Activated CD4-positive, CD25-positive, alpha-beta regulatory T cell treated with anti-CD3 and anti-CD28 coated beads, Interleukin-2, amount 50 U/mL, for 72 hours (primary cell): ENCODE results near the gene FAM221B.

Experiments
- DNase-seq: peaks from one replicate; pipeline ENCODE4 v3.0.0; 2021

FAM221B gene

GRCh38 chr9:35790025-35790384 lies 38.5 kb downstream of the FAM221B start:
- DNase-seq = no peak

- DNase-seq = no peak
Measured at GRCh38 chr9:35789541-35789940, 39.0 kb downstream of the FAM221B start.

GRCh38 chr9:35783418-35783817 lies 45.1 kb downstream of the FAM221B start:
- DNase-seq = no peak

GRCh38 chr9:35781066-35781465 lies 47.5 kb downstream of the FAM221B start:
- no peak for DNase-seq

- no peak for DNase-seq
Measured at GRCh38 chr9:35778496-35778895, 50.0 kb downstream of the FAM221B start.

GRCh38 chr9:35776018-35776417 lies 52.5 kb downstream of the FAM221B start:
- DNase-seq = no peak

GRCh38 chr9:35774907-35775635 lies 53.5 kb downstream of the FAM221B start:
- DNase-seq = no peak

- no peak for DNase-seq
Measured at GRCh38 chr9:35771943-35772342, 56.6 kb downstream of the FAM221B start.

- DNase-seq = no peak
Measured at GRCh38 chr9:35771534-35771933, 57.0 kb downstream of the FAM221B start.

GRCh38 chr9:35771075-35771433 lies 57.5 kb downstream of the FAM221B start:
- no peak for DNase-seq

- DNase-seq = no peak
Measured at GRCh38 chr9:35769763-35770162, 58.8 kb downstream of the FAM221B start.

GRCh38 chr9:35767458-35767857 lies 61.1 kb downstream of the FAM221B start:
- no peak for DNase-seq

GRCh38 chr9:35766997-35767396 lies 61.5 kb downstream of the FAM221B start:
- no peak for DNase-seq
